GM10266 (cell line): ENCODE data around the gene BHLHE23.

Source experiments
- DNase-seq: peaks from one replicate; pipeline ENCODE4 v3.0.0; 2012; ENCODE audit errors: extremely low spot score
- CTCF ChIP-seq: IDR thresholded peaks from 2 replicates; pipeline ENCODE4 v1.5.1; 2012; ENCODE audit warnings: mild to moderate bottlenecking, low read depth; ENCODE audit not compliant: control insufficient read depth, insufficient read depth; ENCODE audit errors: missing control alignments

Gene BHLHE23

GRCh38 chr20:62968378-62969178, 38.2 kb downstream of the BHLHE23 start:
- DNase-seq: no peak
- no peak for TF ChIP-seq CTCF

DNA sequence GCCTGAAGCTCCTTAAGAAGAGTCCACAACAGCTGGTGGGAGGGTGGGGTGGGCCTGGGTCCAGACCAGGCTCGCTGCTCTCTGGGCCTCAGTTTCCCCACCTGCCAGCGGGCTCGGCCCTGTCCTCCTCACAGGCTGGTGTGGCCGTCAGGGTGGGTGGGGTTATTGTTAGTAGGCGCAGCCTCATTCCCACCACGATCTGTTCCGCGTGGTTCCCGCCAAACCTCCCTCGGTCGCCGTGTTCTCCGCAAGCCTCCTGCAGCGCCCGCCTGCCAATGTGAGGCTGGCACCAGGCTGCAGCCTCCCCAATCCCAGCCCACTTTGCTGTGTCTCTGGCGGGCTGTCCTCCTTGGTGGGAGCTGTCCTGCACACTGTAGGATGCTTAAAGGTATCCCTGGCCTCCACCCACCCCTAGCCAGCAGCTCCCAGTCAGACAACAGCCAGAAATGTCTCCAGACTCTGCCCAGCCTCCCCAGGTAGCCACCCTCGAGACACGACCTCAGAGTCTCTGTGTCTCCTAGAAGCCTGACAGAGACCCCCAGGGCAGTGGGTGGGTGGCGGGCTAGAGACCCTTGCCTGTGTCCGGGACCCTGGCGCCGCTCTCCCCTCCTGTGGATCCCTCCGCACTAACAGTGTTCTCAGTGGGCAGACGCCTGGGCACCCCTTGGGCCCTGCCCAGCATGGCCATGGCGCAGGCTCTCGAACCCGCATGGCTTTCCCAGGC, 39.0 kb downstream of the BHLHE23 start:
- no peak for TF ChIP-seq CTCF
- DNase-seq: no peak

DNA sequence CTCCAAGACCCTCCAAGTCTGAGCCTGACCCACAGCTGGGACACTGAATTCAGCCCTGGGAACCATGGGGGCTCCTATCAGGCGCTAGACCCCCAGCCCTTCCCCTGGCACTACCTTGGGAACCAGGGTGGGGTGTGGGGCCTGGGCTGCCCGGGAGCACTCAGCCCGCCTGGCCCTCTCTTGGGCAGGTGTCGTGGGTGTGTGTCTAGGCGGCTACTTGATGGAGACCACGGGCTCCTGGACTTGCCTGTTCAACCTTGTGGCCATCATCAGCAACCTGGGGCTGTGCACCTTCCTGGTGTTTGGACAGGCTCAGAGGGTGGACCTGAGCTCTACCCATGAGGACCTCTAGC, 39.6 kb downstream of the BHLHE23 start:
- TF ChIP-seq CTCF: no peak
- no peak for DNase-seq

DNA sequence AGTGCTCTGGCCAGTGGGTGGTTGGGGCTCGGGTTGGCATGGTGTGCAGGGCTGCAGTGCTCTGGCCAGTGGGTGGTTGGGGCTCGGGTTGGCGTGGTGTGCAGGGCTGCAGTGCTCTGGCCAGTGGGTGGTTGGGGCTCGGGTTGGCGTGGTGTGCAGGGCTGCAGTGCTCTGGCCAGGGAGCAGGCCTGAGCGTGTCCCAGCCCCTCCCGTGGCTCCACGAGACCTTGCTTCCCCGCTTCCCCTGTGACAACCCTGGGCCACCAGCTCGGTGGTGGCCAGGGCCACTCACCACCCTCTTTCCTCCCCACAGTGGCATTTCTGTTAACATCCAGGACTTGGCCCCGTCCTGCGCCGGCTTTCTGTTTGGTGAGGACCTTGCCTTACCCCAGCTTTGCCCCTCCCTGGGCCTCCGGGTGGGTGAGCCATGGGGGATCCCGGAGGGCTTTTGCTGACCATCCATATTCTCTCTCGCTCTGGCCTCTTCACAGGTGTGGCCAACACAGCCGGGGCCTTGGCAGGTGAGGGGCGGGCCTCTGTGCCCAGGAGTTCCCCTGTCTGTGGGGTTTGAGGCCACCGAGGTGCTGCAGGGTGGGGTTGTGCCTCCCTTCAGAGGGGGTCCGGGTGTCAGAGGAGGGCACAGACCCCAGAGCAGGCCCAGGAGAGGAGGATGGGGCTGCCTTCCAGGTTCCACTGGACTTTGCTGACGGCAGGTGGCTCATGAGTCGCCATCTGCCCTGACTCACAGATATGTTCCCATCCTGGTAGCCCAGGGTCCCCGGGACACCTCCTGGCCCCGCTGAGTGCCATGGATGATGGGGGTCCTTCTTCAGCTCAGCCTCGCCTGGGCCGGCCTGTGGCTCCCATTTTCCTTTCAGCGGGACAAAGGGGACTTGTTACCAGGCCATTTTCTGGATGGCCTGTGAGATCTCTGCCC, 40.3 kb downstream of the BHLHE23 start:
- peak; percentile 10 for DNase-seq
- TF ChIP-seq CTCF: no peak

GRCh38 chr20:62965363-62965771, 41.4 kb downstream of the BHLHE23 start:
- DNase-seq: peak; percentile 8
- TF ChIP-seq CTCF: no peak

- DNase-seq: no peak
- no peak for TF ChIP-seq CTCF
These were observed 42.1 kb downstream of the BHLHE23 start for GRCh38 chr20:62964700-62965099.
